HL-60 (cell line): ENCODE data around the gene KCNMA1.

Experiments used
- GABPA ChIP-seq: IDR thresholded peaks from 2 replicates; pipeline ENCODE4 v1.6.1; 2012; ENCODE audit warnings: low read depth
- POLR2AphosphoS5 ChIP-seq: IDR thresholded peaks from 2 replicates; pipeline ENCODE4 v1.6.1; 2012; ENCODE audit warnings: low read depth
- SPI1 ChIP-seq: IDR thresholded peaks from 2 replicates; pipeline ENCODE4 v1.6.1; 2012; ENCODE audit warnings: low read depth, mild to moderate bottlenecking, borderline replicate concordance
- TF ChIP-seq, protein P1 (sequence below): IDR thresholded peaks from one replicate; pipeline ENCODE4 v1.5.1; 2011; ENCODE audit warnings: low read length, control low read depth, inconsistent platforms; ENCODE audit not compliant: insufficient read depth
- TF ChIP-seq, protein P2 (sequence below): IDR thresholded peaks from 2 replicates; pipeline ENCODE4 v1.6.1; 2012; ENCODE audit warnings: low read depth; ENCODE audit not compliant: insufficient replicate concordance

DNA sequence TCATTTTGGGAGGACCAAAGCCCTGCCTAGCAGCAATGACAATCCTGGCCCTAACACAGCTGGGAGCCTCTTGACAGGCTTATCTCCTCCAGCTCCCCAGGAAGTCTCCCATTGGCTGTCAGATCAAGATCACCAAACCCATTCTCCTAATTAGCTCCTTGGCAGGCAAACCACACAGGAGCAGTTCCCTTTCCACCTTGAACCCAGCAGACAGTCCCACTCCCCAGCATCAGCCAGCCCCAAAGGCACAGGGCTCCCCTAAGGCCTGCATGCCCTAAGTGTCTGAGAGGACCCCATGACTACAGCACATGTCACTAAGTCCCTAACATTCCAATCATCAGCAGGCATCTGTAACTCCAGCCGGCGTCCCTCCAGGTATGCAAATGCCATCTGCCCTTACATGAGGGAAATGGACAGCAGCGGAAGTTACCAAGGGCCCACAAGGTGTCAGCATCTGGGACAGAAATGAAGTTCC lies 348.5 kb downstream of the KCNMA1 start:
- TF ChIP-seq, protein P1, sequence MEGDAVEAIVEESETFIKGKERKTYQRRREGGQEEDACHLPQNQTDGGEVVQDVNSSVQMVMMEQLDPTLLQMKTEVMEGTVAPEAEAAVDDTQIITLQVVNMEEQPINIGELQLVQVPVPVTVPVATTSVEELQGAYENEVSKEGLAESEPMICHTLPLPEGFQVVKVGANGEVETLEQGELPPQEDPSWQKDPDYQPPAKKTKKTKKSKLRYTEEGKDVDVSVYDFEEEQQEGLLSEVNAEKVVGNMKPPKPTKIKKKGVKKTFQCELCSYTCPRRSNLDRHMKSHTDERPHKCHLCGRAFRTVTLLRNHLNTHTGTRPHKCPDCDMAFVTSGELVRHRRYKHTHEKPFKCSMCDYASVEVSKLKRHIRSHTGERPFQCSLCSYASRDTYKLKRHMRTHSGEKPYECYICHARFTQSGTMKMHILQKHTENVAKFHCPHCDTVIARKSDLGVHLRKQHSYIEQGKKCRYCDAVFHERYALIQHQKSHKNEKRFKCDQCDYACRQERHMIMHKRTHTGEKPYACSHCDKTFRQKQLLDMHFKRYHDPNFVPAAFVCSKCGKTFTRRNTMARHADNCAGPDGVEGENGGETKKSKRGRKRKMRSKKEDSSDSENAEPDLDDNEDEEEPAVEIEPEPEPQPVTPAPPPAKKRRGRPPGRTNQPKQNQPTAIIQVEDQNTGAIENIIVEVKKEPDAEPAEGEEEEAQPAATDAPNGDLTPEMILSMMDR = no peak
- TF ChIP-seq POLR2AphosphoS5 (no peak), GABPA (no peak), SPI1 (no peak)
- TF ChIP-seq, protein P2, sequence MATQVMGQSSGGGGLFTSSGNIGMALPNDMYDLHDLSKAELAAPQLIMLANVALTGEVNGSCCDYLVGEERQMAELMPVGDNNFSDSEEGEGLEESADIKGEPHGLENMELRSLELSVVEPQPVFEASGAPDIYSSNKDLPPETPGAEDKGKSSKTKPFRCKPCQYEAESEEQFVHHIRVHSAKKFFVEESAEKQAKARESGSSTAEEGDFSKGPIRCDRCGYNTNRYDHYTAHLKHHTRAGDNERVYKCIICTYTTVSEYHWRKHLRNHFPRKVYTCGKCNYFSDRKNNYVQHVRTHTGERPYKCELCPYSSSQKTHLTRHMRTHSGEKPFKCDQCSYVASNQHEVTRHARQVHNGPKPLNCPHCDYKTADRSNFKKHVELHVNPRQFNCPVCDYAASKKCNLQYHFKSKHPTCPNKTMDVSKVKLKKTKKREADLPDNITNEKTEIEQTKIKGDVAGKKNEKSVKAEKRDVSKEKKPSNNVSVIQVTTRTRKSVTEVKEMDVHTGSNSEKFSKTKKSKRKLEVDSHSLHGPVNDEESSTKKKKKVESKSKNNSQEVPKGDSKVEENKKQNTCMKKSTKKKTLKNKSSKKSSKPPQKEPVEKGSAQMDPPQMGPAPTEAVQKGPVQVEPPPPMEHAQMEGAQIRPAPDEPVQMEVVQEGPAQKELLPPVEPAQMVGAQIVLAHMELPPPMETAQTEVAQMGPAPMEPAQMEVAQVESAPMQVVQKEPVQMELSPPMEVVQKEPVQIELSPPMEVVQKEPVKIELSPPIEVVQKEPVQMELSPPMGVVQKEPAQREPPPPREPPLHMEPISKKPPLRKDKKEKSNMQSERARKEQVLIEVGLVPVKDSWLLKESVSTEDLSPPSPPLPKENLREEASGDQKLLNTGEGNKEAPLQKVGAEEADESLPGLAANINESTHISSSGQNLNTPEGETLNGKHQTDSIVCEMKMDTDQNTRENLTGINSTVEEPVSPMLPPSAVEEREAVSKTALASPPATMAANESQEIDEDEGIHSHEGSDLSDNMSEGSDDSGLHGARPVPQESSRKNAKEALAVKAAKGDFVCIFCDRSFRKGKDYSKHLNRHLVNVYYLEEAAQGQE = no peak
